Measurements from ENCODE around the gene SGSH.
"Not testable (repeated sequence)": the region's sequence is repeated elsewhere in the genome, so short reads cannot be mapped to it uniquely, and the experiment has no call there.

Gene SGSH

GRCh38 chr17:80220054-80220735 is at the start of gene SGSH, which contains the start of gene SLC26A11:
Gene SGSH (minus strand): TSS chr17:80220333. CDS start chr17:80220313, 20 bp downstream.
Gene SLC26A11 (plus strand): TSS chr17:80220427. CDS start chr17:80221561, 1,134 bp downstream.
- peak; percentile 98 for DNase-seq

- no peak for DNase-seq
These were observed 49.3 kb upstream of the SGSH start for GRCh38 chr17:80269405-80269807.

DNA sequence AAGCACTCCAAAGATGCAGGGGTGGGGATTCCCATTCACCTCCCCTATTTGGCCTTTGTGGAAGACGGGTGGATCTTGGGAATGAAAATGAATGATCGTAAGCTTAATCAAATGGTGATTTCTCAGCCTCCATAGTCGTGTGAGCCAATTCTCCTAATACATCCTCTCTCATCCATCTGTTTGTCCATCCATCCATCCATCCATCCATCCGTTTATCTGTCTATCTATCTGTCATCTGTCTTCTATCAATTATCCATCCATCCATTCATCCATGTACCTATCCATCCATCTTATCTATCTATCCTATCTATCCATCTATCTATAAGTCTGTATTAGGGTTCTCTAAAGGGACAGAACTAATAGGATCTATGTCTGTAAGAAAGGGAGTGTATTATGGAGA is 48.3 kb upstream of the SGSH start:
- no peak for DNase-seq

DNA sequence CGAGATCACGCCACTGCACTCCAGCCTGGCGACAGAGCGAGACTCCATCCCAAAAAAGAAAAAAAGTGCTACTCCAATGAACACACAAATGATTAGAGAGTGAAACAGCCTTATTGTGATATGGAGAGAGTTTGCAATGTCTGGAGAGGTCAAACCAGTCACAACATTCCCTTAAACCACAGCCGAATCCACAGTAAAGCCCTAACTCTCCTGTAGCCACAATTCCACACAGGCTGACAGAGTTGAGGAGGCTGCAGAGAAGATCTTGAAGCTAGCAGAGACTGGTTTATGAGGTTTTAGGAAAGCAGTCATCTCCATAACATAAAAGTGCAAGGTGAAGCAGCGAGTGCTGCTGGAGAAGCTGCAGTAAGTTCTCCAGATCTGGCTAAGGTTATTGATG is 47.3 kb upstream of the SGSH start:
- DNase-seq: no peak

GRCh38 chr17:80265205-80266068 is 45.3 kb upstream of the SGSH start:
- DNase-seq: no peak

- no peak for DNase-seq
These were observed 44.3 kb upstream of the SGSH start for GRCh38 chr17:80264205-80265075.

DNA sequence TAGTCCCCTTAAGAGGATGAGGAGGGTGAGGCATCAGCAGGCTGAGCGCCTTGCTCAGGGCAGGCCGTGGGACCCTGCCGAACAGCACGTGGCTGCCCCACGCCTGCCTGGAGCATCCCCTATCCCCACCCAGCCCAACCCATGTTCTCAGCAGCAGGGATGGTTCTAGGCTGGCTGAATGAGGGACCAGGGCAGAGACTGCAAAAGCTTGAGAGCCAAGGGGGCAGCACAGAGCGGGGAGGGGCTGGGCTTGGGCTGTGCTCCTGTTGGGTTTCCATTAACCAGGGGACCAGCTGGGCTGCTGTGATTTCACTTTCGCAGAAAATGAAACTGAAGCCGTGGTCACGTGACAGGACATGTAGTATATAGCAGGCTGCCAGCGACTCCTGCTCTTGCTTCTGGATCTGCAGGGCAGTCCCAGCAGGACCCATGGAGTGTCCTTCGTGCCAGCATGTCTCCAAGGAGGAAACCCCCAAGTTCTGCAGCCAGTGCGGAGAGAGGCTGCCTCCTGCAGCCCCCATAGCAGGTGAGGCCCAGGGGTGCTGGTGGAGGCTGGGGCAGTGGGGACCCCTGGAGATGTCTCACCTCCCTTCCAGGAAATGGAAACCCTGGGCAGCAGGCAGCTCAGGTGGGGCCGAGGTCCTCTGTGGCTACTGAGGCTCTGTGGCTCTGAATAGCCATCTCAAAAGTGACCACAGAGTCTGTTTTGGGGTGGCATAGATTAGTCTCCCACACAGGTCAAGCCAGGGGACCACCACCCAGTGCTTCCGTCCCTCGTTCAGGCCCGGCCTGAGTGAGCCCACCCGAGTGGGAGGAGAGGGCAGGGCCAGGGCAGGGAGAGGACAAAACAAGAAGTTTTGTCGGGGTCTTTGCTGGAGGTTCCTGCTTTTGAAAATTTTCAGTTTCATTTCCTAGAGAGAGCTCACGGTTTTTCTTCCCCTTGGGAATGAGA is 43.4 kb upstream of the SGSH start:
- DNase-seq: no peak

DNA sequence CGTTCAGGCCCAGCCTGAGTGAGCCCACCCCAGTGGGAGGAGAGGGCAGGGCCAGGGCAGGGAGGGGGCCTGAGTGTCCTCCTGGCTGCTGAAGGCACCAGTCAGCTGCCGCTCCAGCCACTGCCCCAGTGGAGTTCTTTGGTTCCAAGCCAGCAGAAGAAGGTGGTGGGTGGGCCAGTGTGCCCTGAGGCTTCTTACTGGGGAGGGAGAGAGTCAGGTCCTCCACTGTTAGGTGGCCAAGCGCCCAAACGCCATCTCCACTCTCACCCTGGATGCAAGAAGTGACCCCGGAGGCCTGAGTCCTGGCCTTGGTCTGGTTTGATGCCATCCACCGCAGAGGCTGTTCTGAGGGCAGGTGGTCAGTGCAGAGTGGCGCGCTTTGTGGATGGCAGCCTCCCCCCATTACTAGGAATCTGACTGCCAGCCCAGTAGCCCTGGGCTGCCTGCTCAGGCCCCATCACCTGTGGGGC is 42.7 kb upstream of the SGSH start:
- no peak for DNase-seq

- no peak for DNase-seq
These were observed 42.2 kb upstream of the SGSH start for GRCh38 chr17:80262291-80262690.

DNA sequence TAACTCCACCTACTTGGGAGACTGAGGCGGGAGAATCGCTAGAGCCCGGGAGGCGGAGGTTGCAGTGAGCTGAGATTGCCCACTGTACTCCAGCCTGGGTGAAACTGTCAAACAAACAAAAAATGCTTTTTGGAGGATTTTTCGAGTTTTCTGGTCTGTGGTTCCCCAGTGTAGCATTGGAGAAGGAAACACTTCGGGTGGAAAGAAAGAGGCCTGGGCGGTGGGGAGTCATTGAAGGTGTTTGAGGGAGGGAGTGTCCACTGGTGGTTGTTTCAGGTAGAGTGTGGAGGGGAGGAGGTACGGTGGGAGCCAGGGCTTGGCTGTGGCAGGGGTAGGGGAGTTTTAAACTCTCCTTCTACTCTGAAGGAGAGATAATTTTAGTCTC is 41.8 kb upstream of the SGSH start:
- DNase-seq: no peak

DNA sequence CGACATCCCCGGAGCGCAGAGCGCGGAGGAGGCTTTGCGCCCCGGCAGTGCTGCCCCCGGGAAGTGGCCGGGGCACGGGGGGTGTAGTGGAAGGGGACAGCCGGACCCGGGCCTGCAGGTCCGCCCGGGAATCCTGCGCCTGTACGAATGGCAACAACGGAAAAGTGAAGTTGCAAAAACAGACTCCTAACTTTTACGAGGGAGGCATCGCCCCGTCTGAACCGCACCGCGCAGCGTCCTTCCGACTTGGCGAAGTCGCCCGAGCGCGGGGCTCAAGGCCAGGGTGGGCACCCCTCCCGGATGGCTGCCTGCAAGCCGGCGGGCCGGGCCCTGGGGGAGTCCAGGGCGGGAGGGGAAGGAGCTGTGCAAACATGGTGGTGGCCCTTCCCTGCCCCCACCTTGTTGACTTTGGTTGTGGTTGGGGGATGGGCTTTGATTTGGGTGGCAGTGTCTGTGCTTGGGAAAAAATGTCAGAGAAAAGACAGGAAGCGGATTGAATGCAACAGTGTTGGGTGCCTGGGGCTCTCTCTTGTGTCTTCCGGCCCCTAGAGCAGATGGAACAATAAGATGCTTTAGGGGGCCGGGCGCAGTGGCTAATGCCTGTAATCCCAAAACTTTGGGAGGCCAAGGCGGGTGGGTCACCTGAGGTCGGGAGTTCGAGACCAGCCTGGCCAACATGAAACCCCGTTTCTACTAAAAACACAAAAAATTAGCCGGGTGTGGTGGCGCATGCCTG is 41.2 kb upstream of the SGSH start:
- DNase-seq: no peak

GRCh38 chr17:80260791-80261158 is 40.6 kb upstream of the SGSH start, which contains the start of gene RNF213:
Gene RNF213 (plus strand): TSS chr17:80260852. CDS start chr17:80263682, 2,830 bp downstream.
- peak; percentile 76 for DNase-seq

GRCh38 chr17:80260069-80260535 is 40.0 kb upstream of the SGSH start:
- peak; percentile 93 for DNase-seq

- no peak for DNase-seq
These were observed 39.4 kb upstream of the SGSH start for GRCh38 chr17:80259457-80260068.

- not testable (repeated sequence) for DNase-seq
These were observed 38.2 kb upstream of the SGSH start for GRCh38 chr17:80258296-80258695.

DNA sequence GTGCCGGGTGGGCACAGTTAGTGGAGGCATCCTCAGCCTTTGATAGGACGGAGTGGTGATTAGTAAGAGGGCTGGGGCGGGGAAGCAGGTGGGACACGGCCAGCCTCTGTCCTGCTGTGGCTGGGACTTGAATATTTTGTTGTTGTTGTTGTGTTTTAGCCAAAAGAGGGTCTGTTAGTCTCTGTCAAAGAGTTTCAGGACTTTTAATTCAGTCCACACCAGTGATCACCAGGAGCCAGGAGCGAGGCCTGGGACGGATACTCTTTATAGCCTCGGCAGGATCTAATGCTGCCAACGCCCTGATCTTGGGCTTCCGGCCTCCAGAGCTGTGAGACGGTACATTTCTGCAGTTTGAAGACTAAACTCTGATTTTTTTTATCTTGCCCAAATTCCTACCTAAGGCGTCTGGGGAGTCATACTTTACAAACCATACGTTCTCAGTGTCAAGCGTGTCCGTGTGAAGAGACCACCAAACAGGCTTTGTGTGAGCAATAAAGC is 37.6 kb upstream of the SGSH start:
- DNase-seq: no peak

DNA sequence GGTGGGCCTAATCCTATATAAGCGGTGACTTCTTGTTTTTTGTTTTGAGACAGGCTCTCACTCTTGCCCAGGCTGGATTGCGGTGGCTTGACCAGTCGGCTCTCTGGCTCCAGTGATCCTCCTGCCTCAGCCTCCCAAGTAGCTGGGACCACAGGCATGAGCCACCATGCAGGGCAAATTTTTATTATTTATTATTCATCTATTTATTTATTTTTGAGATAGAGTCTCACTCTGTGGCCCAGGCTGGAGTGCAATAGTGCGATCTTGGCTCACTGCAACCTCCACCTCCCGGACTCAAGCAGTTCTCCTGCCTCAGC is 35.9 kb upstream of the SGSH start:
- no peak for DNase-seq

- DNase-seq: peak; percentile 61
These were observed 34.5 kb upstream of the SGSH start for GRCh38 chr17:80254396-80255251.

DNA sequence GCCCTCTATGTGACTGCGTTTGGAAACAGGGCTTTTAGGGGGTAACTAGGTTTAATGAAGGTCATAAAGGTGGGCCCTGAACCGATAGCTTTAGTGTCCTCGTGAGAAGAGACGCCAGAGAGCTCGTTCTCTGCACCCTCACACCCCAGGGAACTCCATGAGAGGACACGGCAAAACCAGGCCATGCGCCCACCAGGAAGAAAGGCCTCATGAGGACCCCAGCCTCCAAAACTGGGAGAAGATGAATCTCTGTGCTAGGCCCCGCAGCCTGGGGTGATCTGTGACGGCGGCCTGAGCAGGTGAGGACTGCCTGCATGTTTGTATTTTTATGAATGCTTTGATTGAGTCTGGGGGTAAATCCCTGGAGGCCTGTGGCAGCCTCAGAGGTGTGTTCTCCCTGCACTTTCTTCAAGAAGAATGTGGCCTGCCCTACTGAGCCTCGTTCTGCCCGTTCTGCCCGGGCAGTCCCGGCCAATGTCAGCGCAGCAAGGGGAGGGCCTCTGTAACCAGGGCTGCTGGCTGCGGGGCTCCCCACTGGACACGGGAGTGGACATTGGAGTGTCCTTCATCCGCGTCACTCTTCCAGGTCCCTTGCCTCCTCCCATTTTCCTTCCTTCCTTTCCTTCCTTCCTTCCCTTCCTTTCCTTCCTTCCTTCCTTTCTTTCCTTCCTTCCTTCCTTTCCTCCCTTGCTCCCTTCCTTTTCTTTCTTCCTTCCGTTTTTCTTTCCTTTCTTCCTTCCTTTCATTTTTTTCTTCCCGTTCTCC is 33.7 kb upstream of the SGSH start:
- DNase-seq: no peak
